NCI-H1105 treated with DMSO at 0.1 percent for 48 hours (cell line): ENCODE results near the gene MAP1LC3A.

Source experiments
- DNase-seq: peaks from one replicate; lab custom pipeline; 2025; lab: John Stamatoyannopoulos, UW

MAP1LC3A gene

DNA sequence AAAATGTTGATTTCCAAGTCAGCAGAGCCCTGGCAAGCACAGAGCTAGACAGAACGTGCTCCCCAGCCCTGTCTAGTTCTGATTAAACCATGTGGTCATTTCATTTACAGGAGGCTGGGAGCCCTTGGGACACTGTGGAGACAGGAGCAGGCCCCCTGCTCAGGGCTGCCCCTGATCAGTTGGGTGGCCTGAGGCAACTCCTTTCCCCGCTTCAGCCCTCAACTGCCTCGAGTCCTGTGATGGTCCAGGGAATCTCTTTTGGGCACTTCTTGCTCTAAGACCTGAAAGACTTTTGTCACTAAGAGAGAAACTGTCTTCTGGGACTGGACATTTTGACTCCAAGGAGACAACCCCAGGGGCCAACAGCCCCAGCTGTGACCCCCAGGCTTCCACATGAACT, 28.8 kb upstream of the MAP1LC3A start:
- DNase-seq, result no peak

GRCh38 chr20:34530342-34530741, 28.2 kb upstream of the MAP1LC3A start:
- no peak for DNase-seq

DNA sequence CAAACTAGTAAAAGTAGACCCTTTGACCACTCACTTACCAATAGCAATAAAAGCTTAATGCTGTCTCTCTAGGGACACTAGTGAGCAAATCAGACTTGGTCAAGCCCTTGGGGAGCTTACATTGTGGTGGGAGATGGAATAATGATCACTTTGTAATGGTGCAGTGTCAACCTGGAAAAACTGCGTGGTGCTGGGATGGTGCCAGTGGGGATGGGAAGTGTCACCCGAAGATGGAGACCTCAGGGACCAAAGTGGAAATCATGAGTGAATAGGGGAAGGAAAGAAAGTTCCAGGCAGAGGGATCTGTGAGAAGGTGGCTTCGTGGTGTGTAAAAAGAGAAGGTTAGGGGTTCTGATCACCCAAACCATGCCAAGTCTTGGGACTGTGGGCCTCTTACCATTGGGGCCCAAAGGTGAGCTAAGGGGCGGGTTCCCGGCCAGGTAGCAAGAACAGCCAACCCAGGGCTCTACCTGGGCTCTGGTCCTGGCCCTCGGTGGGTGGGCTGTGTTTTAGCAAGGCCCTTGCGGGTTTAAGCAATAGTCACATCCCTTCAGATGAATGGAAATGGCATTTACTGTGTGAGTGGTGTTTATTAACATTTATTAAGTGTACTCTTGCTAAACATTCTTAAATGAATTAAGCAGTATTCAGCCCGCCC, 26.8 kb upstream of the MAP1LC3A start:
- no peak for DNase-seq

DNA sequence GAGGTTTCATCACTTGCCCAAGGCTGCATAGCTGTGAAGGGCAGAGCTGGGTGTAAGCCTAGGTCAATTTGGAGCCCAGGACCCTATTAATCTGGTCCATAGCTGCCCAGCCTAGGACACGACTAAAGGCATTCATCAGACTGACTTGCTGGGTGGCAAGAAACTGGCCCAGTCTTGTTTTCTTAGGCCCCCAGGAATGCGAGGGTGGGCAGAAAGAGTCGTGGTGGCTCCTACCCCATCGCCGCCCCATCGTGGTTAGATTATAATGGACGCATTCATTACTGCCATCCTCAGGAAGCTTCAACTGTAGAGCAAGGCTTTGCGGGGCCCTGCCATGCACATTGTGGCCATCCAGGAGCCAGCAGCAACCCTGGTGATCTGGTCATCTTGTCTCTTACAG, 26.2 kb upstream of the MAP1LC3A start:
- no peak for DNase-seq

GRCh38 chr20:34532756-34533155, 25.8 kb upstream of the MAP1LC3A start:
- no peak for DNase-seq

DNA sequence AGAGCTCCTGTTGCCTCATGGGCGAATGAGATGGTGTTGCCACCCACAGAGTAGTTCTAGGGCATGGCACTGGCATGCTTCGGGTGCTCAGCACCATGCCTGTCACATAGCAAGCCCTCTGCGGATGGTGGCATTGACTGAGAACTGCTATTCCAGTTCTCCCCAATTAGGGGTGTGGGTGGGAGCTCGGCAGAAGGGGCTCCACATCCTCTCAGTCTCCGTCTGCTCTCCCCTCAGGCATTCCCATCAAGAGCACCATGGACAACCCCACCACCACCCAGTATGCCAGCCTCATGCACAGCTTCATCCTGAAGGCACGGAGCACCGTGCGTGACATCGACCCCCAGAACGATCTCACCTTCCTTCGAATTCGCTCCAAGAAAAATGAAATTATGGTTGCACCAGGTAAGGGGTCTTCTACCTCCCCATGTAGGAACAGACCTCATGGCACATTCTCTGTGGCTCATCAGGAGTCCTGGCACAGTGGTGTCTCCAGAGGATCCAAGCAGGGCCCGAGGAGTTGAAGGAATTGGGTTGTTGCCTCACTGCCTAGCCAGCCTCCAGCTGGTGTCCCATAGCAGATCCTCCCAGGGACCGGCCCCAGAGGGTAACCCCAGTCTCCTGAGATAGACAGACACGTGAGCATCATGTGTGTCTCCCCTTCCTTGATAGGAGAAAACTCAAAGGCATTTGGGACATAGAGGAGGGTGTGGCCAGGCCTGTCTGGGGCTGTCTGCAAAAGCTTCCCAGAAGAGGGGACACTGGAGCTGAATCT, 23.9 kb upstream of the MAP1LC3A start:
- DNase-seq, result no peak

DNA sequence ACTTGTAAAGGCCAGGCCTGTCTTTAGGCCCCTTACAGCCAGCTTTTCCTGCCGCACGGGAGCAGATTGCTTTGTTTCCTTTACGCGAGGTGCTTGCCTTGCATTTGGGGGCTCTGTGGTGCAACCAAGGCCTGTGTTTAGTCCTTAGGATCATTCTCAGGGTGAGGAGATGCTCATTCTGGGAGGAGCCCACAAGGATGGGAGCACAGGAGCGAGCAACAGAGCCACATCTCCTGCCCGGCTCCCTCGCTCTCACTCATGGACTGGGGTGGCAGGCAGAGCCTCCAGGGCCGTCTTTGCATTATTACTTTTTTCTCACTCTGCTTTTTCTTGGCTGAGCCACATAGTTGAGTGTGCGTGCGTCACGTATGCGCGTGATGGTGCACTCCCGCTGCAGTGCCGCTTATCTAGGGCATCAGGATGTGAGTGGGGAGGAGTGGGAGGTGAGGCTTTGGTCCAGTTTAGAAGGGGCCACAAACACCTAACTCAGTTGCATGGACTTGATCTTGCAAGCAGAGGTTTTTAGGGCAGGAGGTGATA, 23.1 kb upstream of the MAP1LC3A start:
- DNase-seq, result no peak

DNA sequence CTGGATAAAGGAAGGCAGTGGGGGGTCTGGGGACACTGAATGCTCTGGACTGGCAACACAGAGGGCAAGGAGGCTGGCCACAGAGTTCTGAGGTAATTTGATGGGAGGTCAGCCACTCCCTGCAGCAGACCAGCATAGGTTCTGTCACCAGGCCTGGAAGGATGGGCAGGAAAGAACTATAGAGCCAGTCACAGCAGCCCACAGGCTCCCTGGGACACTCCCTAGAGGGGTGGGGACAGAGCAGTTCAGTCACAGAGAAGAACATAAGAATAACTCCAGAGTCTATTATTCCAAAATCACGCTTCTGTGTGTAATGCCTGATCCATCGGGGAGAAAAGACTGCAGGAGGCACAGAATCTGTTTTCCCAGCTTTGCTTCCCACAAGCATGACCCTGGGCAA, 22.7 kb upstream of the MAP1LC3A start:
- no peak for DNase-seq

GRCh38 chr20:34536798-34537394, 21.6 kb upstream of the MAP1LC3A start:
- DNase-seq, result no peak

GRCh38 chr20:34537651-34538050, 20.9 kb upstream of the MAP1LC3A start:
- no peak for DNase-seq

DNA sequence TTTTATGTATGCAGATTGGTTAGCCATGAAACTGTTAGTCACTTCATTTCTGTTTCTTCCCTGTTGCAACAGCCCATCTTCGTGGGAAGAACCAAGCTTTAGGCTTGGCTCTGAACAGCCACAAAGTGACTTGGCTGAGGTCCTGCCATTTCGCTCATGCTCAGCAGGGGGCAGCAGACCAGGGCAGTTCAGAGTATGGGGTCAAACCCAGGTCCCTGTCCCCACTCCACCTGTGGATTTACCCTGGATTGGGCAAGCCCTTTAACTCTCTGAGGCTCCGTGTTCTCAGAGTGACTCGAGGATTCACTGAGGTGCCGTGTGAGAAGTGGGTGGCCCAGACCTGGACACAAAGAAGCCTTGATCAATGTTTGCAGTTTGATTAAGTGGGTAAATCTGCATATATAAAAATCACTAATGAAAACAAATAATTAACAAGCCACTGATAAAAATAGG, 19.8 kb upstream of the MAP1LC3A start:
- peak; percentile 55 for DNase-seq

GRCh38 chr20:34539756-34540155, 18.8 kb upstream of the MAP1LC3A start:
- no peak for DNase-seq

DNA sequence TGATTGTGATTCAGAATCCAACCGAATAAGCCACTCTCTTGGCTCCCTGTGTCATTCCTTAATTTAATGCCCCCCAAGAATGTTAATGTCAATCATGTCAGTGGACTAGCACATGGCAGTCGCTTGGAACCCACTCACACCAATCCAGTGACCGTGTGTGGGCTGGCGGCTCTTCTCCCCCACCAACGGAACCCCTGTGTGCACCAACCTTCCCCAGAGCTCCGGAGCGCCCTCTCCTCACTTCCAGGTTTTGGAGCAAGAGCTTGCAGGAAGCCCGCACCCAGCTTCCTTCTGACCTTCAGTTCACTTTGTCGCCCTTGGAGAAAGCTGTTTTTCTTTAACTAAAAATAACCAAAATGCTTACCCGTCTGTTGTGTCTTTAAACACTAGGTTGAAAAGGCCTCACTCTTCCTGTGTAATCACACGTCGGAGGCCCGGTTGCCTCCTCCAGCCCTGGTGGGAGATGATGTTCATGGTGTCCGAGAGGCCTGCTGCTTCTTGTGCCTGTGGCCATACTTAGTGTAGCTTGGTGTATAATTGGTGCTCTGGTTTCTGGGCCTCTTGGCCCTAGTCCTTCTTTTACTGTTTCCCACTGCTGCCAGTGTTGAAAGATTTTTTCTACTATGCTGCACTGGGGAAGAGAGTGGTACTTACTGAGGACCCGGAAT, 17.8 kb upstream of the MAP1LC3A start:
- no peak for DNase-seq

- no peak for DNase-seq
Measured at GRCh38 chr20:34541264-34541901, 17.1 kb upstream of the MAP1LC3A start.

- DNase-seq, result no peak
Measured at GRCh38 chr20:34541917-34542316, 16.6 kb upstream of the MAP1LC3A start.

GRCh38 chr20:34542439-34542838, 16.1 kb upstream of the MAP1LC3A start:
- DNase-seq, result no peak

DNA sequence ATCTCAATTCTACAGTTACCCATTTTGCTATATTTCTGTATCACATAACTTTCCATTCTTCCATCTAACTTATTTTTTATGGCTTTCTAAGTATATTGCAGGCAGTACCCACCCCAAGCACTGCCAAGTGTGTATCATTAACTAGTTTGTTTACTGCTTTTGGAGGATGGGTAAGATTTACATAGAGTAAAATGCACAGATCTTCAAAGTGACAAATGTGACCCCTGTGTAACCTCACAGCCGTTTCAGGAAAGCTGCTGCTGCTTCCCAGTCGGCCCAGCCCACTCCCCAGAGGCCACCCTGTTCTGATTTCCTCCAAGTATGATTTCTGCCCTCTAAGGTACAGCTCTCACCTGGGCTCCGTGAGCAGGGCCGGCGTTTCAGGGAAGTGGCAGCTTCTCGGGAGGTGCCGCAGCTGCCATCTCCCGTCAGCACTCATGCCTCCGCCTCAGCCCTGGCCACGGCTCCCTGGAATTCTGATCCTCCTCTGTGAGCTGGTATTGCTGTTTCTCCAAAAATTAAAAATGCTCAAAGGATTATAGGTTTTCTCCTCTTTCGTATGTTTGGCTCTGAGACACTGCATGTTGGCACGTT, 15.0 kb upstream of the MAP1LC3A start:
- no peak for DNase-seq

DNA sequence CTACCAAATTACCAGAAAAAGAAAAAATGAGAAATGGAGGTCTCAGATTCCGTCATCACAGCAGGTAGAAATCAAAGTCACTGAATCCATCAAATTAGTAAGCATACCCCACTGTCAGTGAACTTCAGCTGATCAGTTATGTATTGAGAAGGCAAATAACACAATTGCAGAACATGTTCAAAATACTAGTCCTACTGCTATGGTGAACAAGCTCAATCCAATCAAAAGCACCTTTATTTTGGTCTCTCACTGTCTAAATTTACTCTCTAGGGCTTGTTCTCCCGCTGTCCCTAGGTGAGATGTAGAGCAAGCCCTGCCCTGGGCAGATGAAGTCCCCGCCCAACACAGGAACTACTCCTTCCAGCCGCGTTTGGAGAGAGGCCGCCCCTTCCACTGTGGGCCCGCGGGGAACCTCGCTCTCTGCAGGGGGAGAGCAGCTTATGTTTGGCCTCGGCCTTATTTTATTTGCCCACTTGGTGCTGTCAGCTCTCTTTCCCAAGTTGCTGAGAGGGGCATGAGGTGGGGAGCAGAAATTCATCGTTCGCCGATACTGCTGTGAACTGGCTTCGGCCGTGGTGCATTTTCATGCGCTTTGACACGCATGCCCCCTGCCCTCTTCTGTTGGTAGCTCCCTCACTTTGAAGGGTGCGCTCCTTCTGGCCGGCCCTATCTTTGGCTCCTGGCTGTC, 14.3 kb upstream of the MAP1LC3A start:
- no peak for DNase-seq

DNA sequence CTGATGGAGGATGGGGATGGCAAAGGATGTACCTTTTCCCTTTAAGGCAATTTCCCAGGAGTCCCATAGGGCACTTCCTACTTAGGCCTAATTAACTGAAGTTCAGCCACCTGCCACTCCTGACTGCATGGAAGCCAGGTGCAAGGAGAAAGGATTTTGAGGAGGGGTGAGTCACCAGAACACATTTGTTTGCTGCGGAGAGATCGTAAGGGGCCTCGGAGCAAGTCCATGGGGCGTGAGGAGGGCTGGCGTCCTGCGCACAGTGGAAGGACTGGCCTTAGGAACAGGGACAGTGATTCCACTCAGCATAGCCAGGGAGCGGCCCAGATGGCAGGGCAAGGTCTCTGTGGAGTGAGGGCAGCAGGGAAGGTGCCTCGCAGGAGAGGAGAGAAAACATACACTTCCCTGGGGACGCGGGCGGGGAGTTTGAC, 11.8 kb upstream of the MAP1LC3A start:
- DNase-seq, result peak; percentile 95

DNA sequence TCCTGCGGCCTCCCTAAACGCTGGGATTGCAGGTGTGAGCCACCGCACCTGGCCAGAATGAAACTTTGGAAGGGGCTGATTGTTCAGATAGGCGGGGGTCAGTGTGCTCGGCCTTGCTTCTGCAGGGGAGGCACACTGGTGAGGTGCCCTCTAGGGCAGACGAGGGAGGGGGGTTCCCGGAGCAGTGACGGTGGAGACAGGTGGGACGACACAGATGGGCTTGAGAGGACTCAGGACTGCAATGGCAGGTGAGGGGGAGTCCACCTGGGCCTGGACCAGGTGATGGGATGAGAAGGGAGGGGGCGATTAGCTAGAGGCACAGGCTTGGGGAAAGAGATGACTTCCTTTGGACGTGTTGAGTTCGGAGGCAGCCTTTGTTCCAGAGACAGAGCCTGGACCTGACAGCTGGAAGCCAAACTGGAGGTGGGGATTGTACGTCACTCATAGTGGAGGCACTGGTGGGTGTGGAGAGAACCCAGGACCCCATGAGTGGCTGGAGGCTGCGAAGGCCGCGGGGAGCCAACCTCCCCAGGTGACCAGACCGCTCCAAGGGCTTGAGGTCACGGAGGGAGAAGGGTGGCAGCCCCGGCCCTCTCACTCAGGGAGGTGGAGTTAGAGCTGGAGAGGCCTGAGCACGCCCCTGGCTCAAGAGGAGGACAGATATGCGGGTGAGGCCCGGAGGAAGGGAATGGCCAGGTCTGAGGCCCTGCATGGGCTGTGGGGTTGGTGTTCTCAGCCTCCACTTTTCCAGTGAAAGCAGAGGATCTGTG, 10.5 kb upstream of the MAP1LC3A start:
- no peak for DNase-seq
